Fibroblast of lung (primary cell): ENCODE results near the gene RHBDL3. TPM values are rescaled to one million over a fixed set of nuclear protein-coding genes. Genes with fewer than 3 reads are reported as not detected.

Experiments used
- DNase-seq, 2 donors: peaks; one replicate each; pipeline versions ENCODE4 v3.0.0 to v3.0.0-alpha.2; 2010; ENCODE audit warnings: low read depth in 2 of 2
- H2AFZ ChIP-seq: 2 replicates; pipeline ENCODE4 v1.5.1; 2012; ENCODE audit warnings: low read length, control low read depth, inconsistent platforms
- H3K27ac ChIP-seq: 2 replicates; pipeline ENCODE4 v1.5.1; 2011; ENCODE audit warnings: low read length, control low read depth; ENCODE audit not compliant: insufficient read depth
- H3K27me3 ChIP-seq: 2 replicates; pipeline ENCODE4 v1.5.1; 2011; ENCODE audit warnings: mild to moderate bottlenecking, low read length; ENCODE audit not compliant: control insufficient read depth, insufficient read depth
- H3K36me3 ChIP-seq: 2 replicates; pipeline ENCODE4 v1.5.1; 2011; ENCODE audit warnings: low read length; ENCODE audit not compliant: control insufficient read depth, insufficient read depth
- H3K4me1 ChIP-seq: 2 replicates; pipeline ENCODE4 v1.5.1; 2011; ENCODE audit warnings: low read length; ENCODE audit not compliant: control insufficient read depth, insufficient read depth; ENCODE audit errors: extremely low read depth
- H3K4me2 ChIP-seq: 2 replicates; pipeline ENCODE4 v1.5.1; 2011; ENCODE audit warnings: low read length, control low read depth; ENCODE audit not compliant: insufficient read depth; ENCODE audit errors: extremely low read depth
- H3K4me3 ChIP-seq, 4 experiments: fragments of 200-600 bp in 1 of 4; sonication (generic) in 1 of 4; replicated peaks in 1 of 4; 2 replicates each; pipeline ENCODE4 v1.5.1; 2011 to 2016; ENCODE audit warnings: low read length in 4 of 4, low read depth in 3 of 4, mild to moderate bottlenecking in 3 of 4, control low read depth in 2 of 4, inconsistent platforms in 1 of 4, mixed read lengths in 1 of 4; ENCODE audit not compliant: insufficient read depth in 1 of 4; ENCODE audit errors: control extremely low read depth in 1 of 4
- H3K79me2 ChIP-seq: 2 replicates; pipeline ENCODE4 v1.5.1; 2012; ENCODE audit warnings: mild to moderate bottlenecking, low read length, inconsistent platforms; ENCODE audit not compliant: control insufficient read depth, insufficient read depth
- H3K9ac ChIP-seq: 2 replicates; pipeline ENCODE4 v1.5.1; 2011; ENCODE audit warnings: mild to moderate bottlenecking, low read length, control low read depth; ENCODE audit not compliant: insufficient read depth
- H3K9me3 ChIP-seq: 2 replicates; pipeline ENCODE4 v1.5.1; 2012; ENCODE audit warnings: low read depth, low read length; ENCODE audit not compliant: control insufficient read depth, insufficient read depth
- H4K20me1 ChIP-seq: 2 replicates; pipeline ENCODE4 v1.5.1; 2011; ENCODE audit warnings: low read length; ENCODE audit not compliant: control insufficient read depth, insufficient read depth; ENCODE audit errors: extremely low read depth
- CTCF ChIP-seq, 2 donors: IDR thresholded peaks in 1 of 2; conservative IDR thresholded peaks in 1 of 2; 1 replicate in 1 of 2; 2 replicates in 1 of 2; pipeline ENCODE4 v1.5.1; 2011 to 2012; ENCODE audit warnings: low read length in 2 of 2, control low read depth in 1 of 2, inconsistent platforms in 1 of 2, low read depth in 1 of 2, mild to moderate bottlenecking in 1 of 2
- EZH2 ChIP-seq: IDR thresholded peaks from 2 replicates; pipeline ENCODE4 v1.5.1; 2012; ENCODE audit warnings: low read length, control low read depth, mild to moderate bottlenecking; ENCODE audit errors: missing control alignments
- polyA plus RNA-seq, 2 donors: library from polyadenylated mRNA; depleted of rRNA in 1 of 2; stranded (reverse) in 1 of 2; unstranded in 1 of 2; fragments of >200 nt; gene quantifications; 2 replicates each; pipeline ENCODE4 v1.2.1, GENCODE V29; 2011 to 2012; ENCODE audit warnings: missing spikeins in 1 of 2
- total RNA-seq: library from RNA; depleted of rRNA; stranded (reverse); fragments of >200 nt; gene quantifications from 2 replicates; pipeline ENCODE4 v1.2.1, GENCODE V29; 2014

Gene RHBDL3
- total and polyA plus RNA-seq, 2 donors (not counting 1 experiment from before 2014, with no cell fraction given), result 0.17 to 0.43 TPM

- no peak for DNase-seq
- Histone ChIP-seq H3K4me1 (no peaks in the 10 kb centered on the region), H3K27me3 (no peaks in the 10 kb centered on the region), H3K36me3 (no peaks in the 10 kb centered on the region), H3K9ac (no peak overlapping the region), H3K79me2 (no peaks in the 10 kb centered on the region), H3K27ac (no peak overlapping the region), H4K20me1 (no peaks in the 10 kb centered on the region), H3K9me3 (no peaks in the 10 kb centered on the region), H2AFZ (no peak overlapping the region), H3K4me3 (no peak overlapping the region), H3K4me2 (no peak overlapping the region)
- TF ChIP-seq EZH2 (no peak), CTCF (conservative IDR thresholded peaks at IDR 0.05 in 1 of 2, IDR thresholded peaks at IDR 0.05 in 1 of 2; ENCODE audit: low read depth in 1 of 2, low read length in 2 of 2) (no peak)
Observed at GRCh38 chr17:32226886-32227285, 38.7 kb upstream of the RHBDL3 start.

- Histone ChIP-seq H3K4me2 (no peak overlapping the region), H3K4me3 (no peak overlapping the region), H3K4me1 (no peaks in the 10 kb centered on the region), H3K79me2 (no peaks in the 10 kb centered on the region), H2AFZ (no peak overlapping the region), H3K27me3 (no peaks in the 10 kb centered on the region), H3K36me3 (no peaks in the 10 kb centered on the region), H3K9ac (no peak overlapping the region), H4K20me1 (no peaks in the 10 kb centered on the region), H3K9me3 (no peaks in the 10 kb centered on the region), H3K27ac (no peak overlapping the region)
- TF ChIP-seq CTCF (conservative IDR thresholded peaks at IDR 0.05 in 1 of 2, IDR thresholded peaks at IDR 0.05 in 1 of 2; ENCODE audit: low read depth in 1 of 2, low read length in 2 of 2), result no peak
- TF ChIP-seq EZH2, result no peak
- no peak for DNase-seq
Observed at GRCh38 chr17:32227910-32228309, 37.7 kb upstream of the RHBDL3 start.

- no peaks in the 10 kb centered on the region for H3K79me2 ChIP-seq
- H3K9me3 ChIP-seq, result no peaks in the 10 kb centered on the region
- no peak overlapping the region for H3K9ac ChIP-seq
- no peak overlapping the region for H3K4me3 ChIP-seq
- no peaks in the 10 kb centered on the region for H3K4me1 ChIP-seq
- no peak overlapping the region for H3K4me2 ChIP-seq
- no peaks in the 10 kb centered on the region for H4K20me1 ChIP-seq
- H2AFZ ChIP-seq, result no peak overlapping the region
- H3K27ac ChIP-seq, result no peak overlapping the region
- no peaks in the 10 kb centered on the region for H3K27me3 ChIP-seq
- H3K36me3 ChIP-seq, result no peaks in the 10 kb centered on the region
- TF ChIP-seq CTCF (conservative IDR thresholded peaks at IDR 0.05 in 1 of 2, IDR thresholded peaks at IDR 0.05 in 1 of 2; ENCODE audit: low read depth in 1 of 2, low read length in 2 of 2) (no peak), EZH2 (no peak)
- no peak for DNase-seq
Observed at GRCh38 chr17:32235588-32235987, 30.0 kb upstream of the RHBDL3 start.
